ENCODE data around the gene C1QL3.

C1QL3 gene

GRCh38 chr10:16491933-16492332 lies 29.7 kb downstream of the C1QL3 start:
- DNase-seq: no peak

GRCh38 chr10:16490511-16490910 lies 31.2 kb downstream of the C1QL3 start:
- DNase-seq: no peak

GRCh38 chr10:16483241-16483917 lies 38.3 kb downstream of the C1QL3 start:
- no peak for DNase-seq

GRCh38 chr10:16481052-16481728 lies 40.5 kb downstream of the C1QL3 start:
- no peak for DNase-seq

- no peak for DNase-seq
Observed at GRCh38 chr10:16478801-16479200, 42.9 kb downstream of the C1QL3 start.

GRCh38 chr10:16477757-16478156 lies 43.9 kb downstream of the C1QL3 start:
- no peak for DNase-seq

- no peak for DNase-seq
Observed at GRCh38 chr10:16472828-16473227, 48.9 kb downstream of the C1QL3 start.

GRCh38 chr10:16470747-16471146 lies 50.9 kb downstream of the C1QL3 start:
- no peak for DNase-seq

- no peak for DNase-seq
Observed at GRCh38 chr10:16466001-16466400, 55.7 kb downstream of the C1QL3 start.

All from OCI-M1 (cell line).